Measurements from ENCODE around the gene GRIN2A.

The GRIN2A gene

GRCh38 chr16:9826656-9827055 lies 355.6 kb downstream of the GRIN2A start:
- no peak for DNase-seq (ENCODE audit: low read depth in 2 of 2, low spot score in 1 of 2)

- DNase-seq (ENCODE audit: low read depth in 2 of 2, low spot score in 1 of 2) = no peak
These were observed 357.8 kb downstream of the GRIN2A start for GRCh38 chr16:9824200-9825068.

- DNase-seq (ENCODE audit: low read depth in 2 of 2, low spot score in 1 of 2) = no peak
These were observed 358.7 kb downstream of the GRIN2A start for GRCh38 chr16:9823510-9823909.

- no peak for DNase-seq (ENCODE audit: low read depth in 2 of 2, low spot score in 1 of 2)
These were observed 360.3 kb downstream of the GRIN2A start for GRCh38 chr16:9821970-9822369.

GRCh38 chr16:9821331-9821730 lies 360.9 kb downstream of the GRIN2A start:
- no peak for DNase-seq (ENCODE audit: low read depth in 2 of 2, low spot score in 1 of 2)

- no peak for DNase-seq (ENCODE audit: low read depth in 2 of 2, low spot score in 1 of 2)
These were observed 361.6 kb downstream of the GRIN2A start for GRCh38 chr16:9820476-9821246.

- no peak for DNase-seq (ENCODE audit: low read depth in 2 of 2, low spot score in 1 of 2)
These were observed 363.5 kb downstream of the GRIN2A start for GRCh38 chr16:9818702-9819101.

- no peak for DNase-seq (ENCODE audit: low read depth in 2 of 2, low spot score in 1 of 2)
These were observed 364.6 kb downstream of the GRIN2A start for GRCh38 chr16:9817586-9817985.

- no peak for DNase-seq (ENCODE audit: low read depth in 2 of 2, low spot score in 1 of 2)
These were observed 365.6 kb downstream of the GRIN2A start for GRCh38 chr16:9816644-9817043.

GRCh38 chr16:9813665-9814064 lies 368.6 kb downstream of the GRIN2A start:
- DNase-seq (ENCODE audit: low read depth in 2 of 2, low spot score in 1 of 2) = no peak

- no peak for DNase-seq (ENCODE audit: low read depth in 2 of 2, low spot score in 1 of 2)
These were observed 374.0 kb downstream of the GRIN2A start for GRCh38 chr16:9808210-9808609.

- no peak for DNase-seq (ENCODE audit: low read depth in 2 of 2, low spot score in 1 of 2)
These were observed 374.9 kb downstream of the GRIN2A start for GRCh38 chr16:9807302-9807701.

- DNase-seq (ENCODE audit: low read depth in 2 of 2, low spot score in 1 of 2) = no peak
These were observed 377.1 kb downstream of the GRIN2A start for GRCh38 chr16:9805109-9805508.

- DNase-seq (ENCODE audit: low read depth in 2 of 2, low spot score in 1 of 2) = no peak
These were observed 380.1 kb downstream of the GRIN2A start for GRCh38 chr16:9802160-9802559.

GRCh38 chr16:9801651-9802050 lies 380.6 kb downstream of the GRIN2A start:
- DNase-seq (ENCODE audit: low read depth in 2 of 2, low spot score in 1 of 2) = no peak

GRCh38 chr16:9800186-9800738 lies 382.0 kb downstream of the GRIN2A start:
- no peak for DNase-seq (ENCODE audit: low read depth in 2 of 2, low spot score in 1 of 2)

GRCh38 chr16:9798952-9799580 lies 383.2 kb downstream of the GRIN2A start:
- no peak for DNase-seq (ENCODE audit: low read depth in 2 of 2, low spot score in 1 of 2)

GRCh38 chr16:9798474-9798873 lies 383.8 kb downstream of the GRIN2A start:
- DNase-seq (ENCODE audit: low read depth in 2 of 2, low spot score in 1 of 2) = no peak

GRCh38 chr16:9797306-9797705 lies 384.9 kb downstream of the GRIN2A start:
- no peak for DNase-seq (ENCODE audit: low read depth in 2 of 2, low spot score in 1 of 2)

GRCh38 chr16:9793623-9794022 lies 388.6 kb downstream of the GRIN2A start:
- DNase-seq (ENCODE audit: low read depth in 2 of 2, low spot score in 1 of 2) = no peak

- no peak for DNase-seq (ENCODE audit: low read depth in 2 of 2, low spot score in 1 of 2)
These were observed 390.7 kb downstream of the GRIN2A start for GRCh38 chr16:9791556-9791955.

- no peak for DNase-seq (ENCODE audit: low read depth in 2 of 2, low spot score in 1 of 2)
These were observed 392.0 kb downstream of the GRIN2A start for GRCh38 chr16:9790199-9790598.
